ENCODE measurements around the gene ANKS1B.

The ANKS1B gene

DNA sequence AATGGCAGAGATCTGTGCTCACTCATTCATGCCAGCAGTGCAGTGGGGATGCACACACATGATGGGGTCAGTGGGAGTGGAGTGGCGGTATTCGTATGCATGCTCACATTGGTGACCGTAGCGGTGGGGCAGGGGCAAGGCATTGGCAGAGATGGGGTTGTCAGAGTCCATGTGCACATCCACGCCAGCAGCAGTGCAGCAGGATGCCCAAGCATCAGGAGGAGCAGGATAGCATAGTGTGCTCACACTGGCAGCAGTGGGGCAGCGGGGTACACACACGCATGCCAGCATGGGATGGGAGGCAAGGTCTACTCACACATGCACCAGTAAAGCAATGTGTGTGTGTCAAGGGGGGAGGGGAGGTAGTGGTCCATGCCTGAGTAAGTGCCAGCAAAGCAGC lies 426.6 kb downstream of the ANKS1B start:
- Histone ChIP-seq H3K9ac (ENCODE audit: low read length) (no peak overlapping the region), H3K4me1 (ENCODE audit: control insufficient read depth, insufficient read depth, low read length) (no peaks in the 10 kb centered on the region), H3K27ac (ENCODE audit: low read depth, low read length) (no peak overlapping the region), H3K4me3 (ENCODE audit: low read length) (no peak overlapping the region), H3K27me3 (ENCODE audit: control insufficient read depth, insufficient read depth, low read length) (no peaks in the 10 kb centered on the region), H3K36me3 (ENCODE audit: control insufficient read depth, insufficient read depth, low read length) (no peaks in the 10 kb centered on the region)

- no peaks in the 10 kb centered on the region for H3K4me1 ChIP-seq (ENCODE audit: control insufficient read depth, insufficient read depth, low read length)
- no peaks in the 10 kb centered on the region for H3K36me3 ChIP-seq (ENCODE audit: control insufficient read depth, insufficient read depth, low read length)
- H3K27me3 ChIP-seq (ENCODE audit: control insufficient read depth, insufficient read depth, low read length) = no peaks in the 10 kb centered on the region
- H3K4me3 ChIP-seq (ENCODE audit: low read length) = no peak overlapping the region
- H3K27ac ChIP-seq (ENCODE audit: low read depth, low read length) = no peak overlapping the region
- no peak overlapping the region for H3K9ac ChIP-seq (ENCODE audit: low read length)
These were observed 431.3 kb downstream of the ANKS1B start for GRCh38 chr12:99553461-99553860.

DNA sequence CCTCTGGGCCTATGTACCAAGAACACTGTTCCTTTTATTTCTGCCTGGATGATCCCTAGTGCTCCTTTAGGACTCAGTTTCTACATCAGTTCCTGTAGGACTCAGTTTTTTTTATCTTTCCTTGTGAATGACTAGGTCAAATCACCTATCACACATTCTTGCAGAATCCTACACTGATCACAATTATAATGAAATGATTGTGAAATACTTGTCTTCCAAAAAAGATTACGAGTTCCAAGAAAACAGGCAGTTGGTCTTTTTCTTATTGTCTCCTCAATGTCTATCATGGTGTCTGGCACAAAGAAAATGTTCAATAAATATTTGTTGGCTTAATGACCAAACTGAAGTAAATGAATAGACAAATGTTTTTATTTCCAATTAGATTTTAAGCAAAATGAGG lies 432.7 kb downstream of the ANKS1B start:
- Histone ChIP-seq H3K4me1 (ENCODE audit: control insufficient read depth, insufficient read depth, low read length) (no peaks in the 10 kb centered on the region), H3K9ac (ENCODE audit: low read length) (no peak overlapping the region), H3K27ac (ENCODE audit: low read depth, low read length) (no peak overlapping the region), H3K27me3 (ENCODE audit: control insufficient read depth, insufficient read depth, low read length) (no peaks in the 10 kb centered on the region), H3K36me3 (ENCODE audit: control insufficient read depth, insufficient read depth, low read length) (no peaks in the 10 kb centered on the region), H3K4me3 (ENCODE audit: low read length) (no peak overlapping the region)

- no peaks in the 10 kb centered on the region for H3K36me3 ChIP-seq (ENCODE audit: control insufficient read depth, insufficient read depth, low read length)
- no peak overlapping the region for H3K9ac ChIP-seq (ENCODE audit: low read length)
- no peak overlapping the region for H3K4me3 ChIP-seq (ENCODE audit: low read length)
- H3K4me1 ChIP-seq (ENCODE audit: control insufficient read depth, insufficient read depth, low read length) = no peaks in the 10 kb centered on the region
- H3K27me3 ChIP-seq (ENCODE audit: control insufficient read depth, insufficient read depth, low read length) = no peaks in the 10 kb centered on the region
- H3K27ac ChIP-seq (ENCODE audit: low read depth, low read length) = no peak overlapping the region
These were observed 435.1 kb downstream of the ANKS1B start for GRCh38 chr12:99549651-99550050.

GRCh38 chr12:99549196-99549595 lies 435.5 kb downstream of the ANKS1B start:
- H3K36me3 ChIP-seq (ENCODE audit: control insufficient read depth, insufficient read depth, low read length) = no peaks in the 10 kb centered on the region
- no peak overlapping the region for H3K27ac ChIP-seq (ENCODE audit: low read depth, low read length)
- H3K9ac ChIP-seq (ENCODE audit: low read length) = no peak overlapping the region
- H3K4me1 ChIP-seq (ENCODE audit: control insufficient read depth, insufficient read depth, low read length) = no peaks in the 10 kb centered on the region
- H3K4me3 ChIP-seq (ENCODE audit: low read length) = no peak overlapping the region
- no peaks in the 10 kb centered on the region for H3K27me3 ChIP-seq (ENCODE audit: control insufficient read depth, insufficient read depth, low read length)

DNA sequence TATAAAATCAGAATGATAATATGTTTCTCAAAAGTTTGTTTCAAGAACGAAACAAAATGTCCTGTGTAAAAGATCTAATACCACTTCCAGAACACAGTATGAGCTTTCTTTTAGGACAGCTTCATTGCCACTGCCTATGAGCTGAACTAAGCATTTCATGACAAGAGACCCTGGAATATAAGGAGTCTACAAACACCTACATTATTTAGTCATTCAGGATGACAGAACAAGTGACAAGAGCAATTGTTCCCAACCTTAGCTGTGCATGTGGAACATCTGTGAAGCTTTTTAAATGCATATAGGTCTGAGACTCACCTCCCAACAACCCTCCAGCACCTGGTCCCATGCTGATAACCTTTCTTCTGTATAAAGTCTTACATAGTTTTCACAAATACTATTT lies 440.3 kb downstream of the ANKS1B start:
- H3K27ac ChIP-seq (ENCODE audit: low read depth, low read length) = no peak overlapping the region
- H3K9ac ChIP-seq (ENCODE audit: low read length) = no peak overlapping the region
- no peaks in the 10 kb centered on the region for H3K4me1 ChIP-seq (ENCODE audit: control insufficient read depth, insufficient read depth, low read length)
- H3K4me3 ChIP-seq (ENCODE audit: low read length) = no peak overlapping the region
- H3K36me3 ChIP-seq (ENCODE audit: control insufficient read depth, insufficient read depth, low read length) = no peaks in the 10 kb centered on the region
- H3K27me3 ChIP-seq (ENCODE audit: control insufficient read depth, insufficient read depth, low read length) = no peaks in the 10 kb centered on the region

GRCh38 chr12:99529966-99530365 lies 454.8 kb downstream of the ANKS1B start:
- Histone ChIP-seq H3K27me3 (ENCODE audit: control insufficient read depth, insufficient read depth, low read length) (no peaks in the 10 kb centered on the region), H3K27ac (ENCODE audit: low read depth, low read length) (no peak overlapping the region), H3K4me3 (ENCODE audit: low read length) (no peak overlapping the region), H3K4me1 (ENCODE audit: control insufficient read depth, insufficient read depth, low read length) (no peaks in the 10 kb centered on the region), H3K9ac (ENCODE audit: low read length) (no peak overlapping the region), H3K36me3 (ENCODE audit: control insufficient read depth, insufficient read depth, low read length) (no peaks in the 10 kb centered on the region)

DNA sequence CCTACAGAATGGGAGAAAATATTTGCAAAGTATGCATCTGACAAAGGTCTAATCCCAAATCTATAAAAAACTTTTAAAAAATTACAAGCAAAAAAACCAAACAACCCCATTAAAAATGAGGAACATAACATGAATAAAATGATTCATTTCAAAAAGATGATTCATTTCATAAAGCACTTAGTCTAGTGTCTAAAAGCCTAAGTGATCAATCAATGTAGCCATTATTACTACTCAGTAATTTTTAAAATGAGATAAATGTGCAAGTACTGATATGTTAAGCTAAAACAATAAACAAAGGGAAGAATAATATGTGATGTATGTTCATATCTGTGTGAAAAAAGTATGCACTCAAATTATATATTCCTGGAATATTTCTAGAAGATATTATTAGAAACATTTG lies 456.3 kb downstream of the ANKS1B start:
- H3K4me3 ChIP-seq (ENCODE audit: low read length) = no peak overlapping the region
- H3K4me1 ChIP-seq (ENCODE audit: control insufficient read depth, insufficient read depth, low read length) = no peaks in the 10 kb centered on the region
- H3K36me3 ChIP-seq (ENCODE audit: control insufficient read depth, insufficient read depth, low read length) = no peaks in the 10 kb centered on the region
- H3K27me3 ChIP-seq (ENCODE audit: control insufficient read depth, insufficient read depth, low read length) = no peaks in the 10 kb centered on the region
- H3K9ac ChIP-seq (ENCODE audit: low read length) = no peak overlapping the region
- no peak overlapping the region for H3K27ac ChIP-seq (ENCODE audit: low read depth, low read length)

DNA sequence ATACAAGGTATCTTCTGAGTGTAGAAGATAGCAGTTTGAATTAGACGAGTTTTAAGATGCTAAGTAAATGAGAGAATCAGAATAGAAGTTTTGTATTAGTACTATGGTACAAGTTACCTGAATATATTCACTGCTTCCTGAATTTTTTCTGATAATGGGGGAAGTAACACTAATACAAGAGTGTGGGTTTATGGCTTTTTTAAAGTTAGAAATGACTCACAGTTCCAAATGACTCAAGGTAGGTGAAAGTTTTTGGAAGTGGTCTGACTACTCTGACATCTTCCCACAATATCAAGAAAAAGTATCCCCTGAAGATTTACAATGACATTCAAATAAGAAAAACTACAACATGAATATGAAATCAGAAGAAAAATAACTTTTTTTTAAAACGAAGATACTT lies 460.9 kb downstream of the ANKS1B start:
- no peaks in the 10 kb centered on the region for H3K27me3 ChIP-seq (ENCODE audit: control insufficient read depth, insufficient read depth, low read length)
- no peak overlapping the region for H3K27ac ChIP-seq (ENCODE audit: low read depth, low read length)

GRCh38 chr12:99522456-99522855 lies 462.3 kb downstream of the ANKS1B start:
- Histone ChIP-seq H3K9ac (ENCODE audit: low read length) (no peak overlapping the region), H3K4me1 (ENCODE audit: control insufficient read depth, insufficient read depth, low read length) (no peaks in the 10 kb centered on the region), H3K4me3 (ENCODE audit: low read length) (no peak overlapping the region), H3K27ac (ENCODE audit: low read depth, low read length) (no peak overlapping the region), H3K27me3 (ENCODE audit: control insufficient read depth, insufficient read depth, low read length) (no peaks in the 10 kb centered on the region), H3K36me3 (ENCODE audit: control insufficient read depth, insufficient read depth, low read length) (no peaks in the 10 kb centered on the region)

More for the DNA sequence above, 460.9 kb downstream of the ANKS1B start:
- Histone ChIP-seq H3K4me3 (ENCODE audit: low read length) (no peak overlapping the region), H3K9ac (ENCODE audit: low read length) (no peak overlapping the region), H3K4me1 (ENCODE audit: control insufficient read depth, insufficient read depth, low read length) (no peaks in the 10 kb centered on the region), H3K36me3 (ENCODE audit: control insufficient read depth, insufficient read depth, low read length) (no peaks in the 10 kb centered on the region)

DNA sequence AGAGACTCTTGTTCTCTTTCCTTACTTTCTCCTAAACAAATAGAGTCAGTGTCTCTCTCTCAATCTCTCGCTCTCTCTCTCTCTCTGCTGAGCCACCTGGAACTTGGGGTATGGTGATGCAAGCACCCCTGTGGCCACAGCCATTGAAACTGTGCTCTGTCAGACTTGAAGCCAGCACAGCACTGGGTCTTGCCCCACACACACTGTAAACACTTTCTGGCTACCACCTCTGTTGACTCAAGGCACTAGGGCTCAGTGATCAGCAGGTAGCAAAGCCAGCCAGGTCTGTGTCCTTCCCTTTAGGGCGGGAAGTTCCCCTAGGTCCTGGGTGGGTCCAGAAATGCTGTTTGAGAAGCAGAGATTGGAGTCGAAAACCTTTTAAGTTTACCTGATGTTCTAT lies 463.1 kb downstream of the ANKS1B start:
- Histone ChIP-seq H3K9ac (ENCODE audit: low read length) (no peak overlapping the region), H3K27ac (ENCODE audit: low read depth, low read length) (no peak overlapping the region), H3K36me3 (ENCODE audit: control insufficient read depth, insufficient read depth, low read length) (no peaks in the 10 kb centered on the region), H3K4me1 (ENCODE audit: control insufficient read depth, insufficient read depth, low read length) (no peaks in the 10 kb centered on the region), H3K4me3 (ENCODE audit: low read length) (no peak overlapping the region), H3K27me3 (ENCODE audit: control insufficient read depth, insufficient read depth, low read length) (no peaks in the 10 kb centered on the region)

DNA sequence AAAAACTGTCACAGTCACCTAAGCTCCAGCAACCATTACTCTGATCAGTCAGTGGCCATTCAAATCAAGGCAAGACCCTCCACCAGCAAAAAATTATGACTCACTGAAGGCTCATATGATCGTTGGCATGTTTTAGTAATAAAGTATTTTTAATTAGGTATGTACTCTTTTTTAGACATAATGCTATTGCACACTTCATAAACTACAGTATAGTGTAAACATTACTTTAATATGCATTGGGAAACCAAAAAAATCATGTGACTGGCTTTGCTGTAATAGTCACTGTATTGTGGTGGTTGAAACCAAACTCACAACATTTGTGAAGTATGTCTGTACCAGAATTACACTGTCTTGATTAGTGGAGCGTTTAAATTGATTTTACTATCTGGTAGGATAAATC lies 471.7 kb downstream of the ANKS1B start:
- Histone ChIP-seq H3K27ac (ENCODE audit: low read depth, low read length) (no peak overlapping the region), H3K4me3 (ENCODE audit: low read length) (no peak overlapping the region), H3K36me3 (ENCODE audit: control insufficient read depth, insufficient read depth, low read length) (no peaks in the 10 kb centered on the region), H3K27me3 (ENCODE audit: control insufficient read depth, insufficient read depth, low read length) (no peaks in the 10 kb centered on the region), H3K4me1 (ENCODE audit: control insufficient read depth, insufficient read depth, low read length) (no peaks in the 10 kb centered on the region), H3K9ac (ENCODE audit: low read length) (no peak overlapping the region)

- H3K4me1 ChIP-seq (ENCODE audit: control insufficient read depth, insufficient read depth, low read length) = no peaks in the 10 kb centered on the region
- H3K9ac ChIP-seq (ENCODE audit: low read length) = no peak overlapping the region
- no peak overlapping the region for H3K27ac ChIP-seq (ENCODE audit: low read depth, low read length)
- no peaks in the 10 kb centered on the region for H3K36me3 ChIP-seq (ENCODE audit: control insufficient read depth, insufficient read depth, low read length)
- no peak overlapping the region for H3K4me3 ChIP-seq (ENCODE audit: low read length)
- H3K27me3 ChIP-seq (ENCODE audit: control insufficient read depth, insufficient read depth, low read length) = no peaks in the 10 kb centered on the region
These were observed 478.9 kb downstream of the ANKS1B start for GRCh38 chr12:99505805-99506204.

All from rectal smooth muscle tissue (tissue), 1 donor.